Mesenteric fat pad (tissue), 1 donor: ENCODE data around the gene PPP2R3B. TPM values are rescaled to one million over a fixed set of nuclear protein-coding genes. Genes with fewer than 3 reads are reported as not detected.
"Not testable (repeated sequence)": the region's sequence is repeated elsewhere in the genome, so short reads cannot be mapped to it uniquely, and the experiment has no call there.

Experiments used
- DNase-seq: peaks from one replicate; pipeline ENCODE4 v3.0.0-alpha.2; 2020; ENCODE audit warnings: low spot score
- long read RNA-seq: library from polyadenylated mRNA; unstranded; transcript quantifications from one replicate; pipeline ENCODE4 v2.0.0, GENCODE V29; 2020
- total RNA-seq: library from RNA; stranded (reverse); fragmentation: NEBNext Ultra II Directional; extraction: Animal tissue kit (Norgen Biotek cat#: 25700); gene quantifications from one replicate; pipeline ENCODE4 v1.2.1, GENCODE V29; 2021
- donor health status: DM: yes; HTN: yes; CAD: no.

Gene PPP2R3B, protein sequence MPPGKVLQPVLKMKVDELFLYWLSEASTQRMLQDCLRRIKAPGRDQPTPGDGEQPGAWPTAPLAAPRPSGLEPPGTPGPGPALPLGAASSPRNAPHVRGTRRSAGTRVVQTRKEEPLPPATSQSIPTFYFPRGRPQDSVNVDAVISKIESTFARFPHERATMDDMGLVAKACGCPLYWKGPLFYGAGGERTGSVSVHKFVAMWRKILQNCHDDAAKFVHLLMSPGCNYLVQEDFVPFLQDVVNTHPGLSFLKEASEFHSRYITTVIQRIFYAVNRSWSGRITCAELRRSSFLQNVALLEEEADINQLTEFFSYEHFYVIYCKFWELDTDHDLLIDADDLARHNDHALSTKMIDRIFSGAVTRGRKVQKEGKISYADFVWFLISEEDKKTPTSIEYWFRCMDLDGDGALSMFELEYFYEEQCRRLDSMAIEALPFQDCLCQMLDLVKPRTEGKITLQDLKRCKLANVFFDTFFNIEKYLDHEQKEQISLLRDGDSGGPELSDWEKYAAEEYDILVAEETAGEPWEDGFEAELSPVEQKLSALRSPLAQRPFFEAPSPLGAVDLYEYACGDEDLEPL
- total RNA-seq, result 7.3 TPM
- long read RNA-seq, partial matches to known transcripts, result 1 of 3 reads
- long read RNA-seq, other reads (novel, unspliced or antisense), result 1 of 3 reads

DNA sequence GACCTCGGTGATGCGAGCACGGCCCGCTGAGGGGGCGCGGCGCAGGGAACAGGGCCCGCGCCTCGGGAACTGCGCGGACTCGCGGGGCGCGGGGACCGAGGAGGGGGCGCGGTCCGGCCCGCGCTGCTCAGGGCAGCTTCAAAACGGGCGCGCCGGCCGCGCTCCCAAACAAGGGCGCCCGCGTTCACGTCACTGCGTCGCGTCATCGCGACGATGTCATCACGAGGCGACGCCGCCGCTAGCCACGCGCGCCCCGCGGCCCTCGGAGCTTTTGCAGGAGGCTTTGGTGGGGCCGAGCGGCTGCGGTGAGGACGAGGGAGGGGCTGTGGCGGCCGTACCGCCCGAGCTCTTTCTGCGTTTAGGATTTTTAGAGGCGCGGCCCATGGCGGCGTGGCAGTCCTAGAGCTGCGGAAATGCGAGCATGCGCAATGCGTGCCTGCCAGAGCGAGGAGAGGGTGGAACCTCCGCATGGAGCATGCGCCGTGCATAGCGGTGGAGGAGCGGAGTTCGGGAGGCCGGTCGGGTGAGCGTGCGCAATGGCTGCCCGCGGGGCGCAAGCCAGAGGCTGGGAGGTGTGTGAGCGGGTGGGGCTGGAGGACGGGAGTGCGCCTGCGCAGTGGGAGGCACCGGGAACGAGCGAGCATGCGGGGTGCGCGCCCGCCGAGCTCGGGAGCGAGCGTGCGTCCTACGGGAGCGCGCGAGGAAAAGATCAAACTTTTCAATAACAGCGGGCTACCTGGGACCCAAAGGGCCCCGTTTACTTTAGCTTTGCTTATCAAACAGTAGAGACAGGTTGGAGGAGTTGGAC is at the start of gene PPP2R3B:
Gene PPP2R3B, minus strand, starts transcription at position 140 of the 808 bp plus-strand sequence. CDS start 216 bp downstream, outside the sequence.
- peak; percentile 100 for DNase-seq

DNA sequence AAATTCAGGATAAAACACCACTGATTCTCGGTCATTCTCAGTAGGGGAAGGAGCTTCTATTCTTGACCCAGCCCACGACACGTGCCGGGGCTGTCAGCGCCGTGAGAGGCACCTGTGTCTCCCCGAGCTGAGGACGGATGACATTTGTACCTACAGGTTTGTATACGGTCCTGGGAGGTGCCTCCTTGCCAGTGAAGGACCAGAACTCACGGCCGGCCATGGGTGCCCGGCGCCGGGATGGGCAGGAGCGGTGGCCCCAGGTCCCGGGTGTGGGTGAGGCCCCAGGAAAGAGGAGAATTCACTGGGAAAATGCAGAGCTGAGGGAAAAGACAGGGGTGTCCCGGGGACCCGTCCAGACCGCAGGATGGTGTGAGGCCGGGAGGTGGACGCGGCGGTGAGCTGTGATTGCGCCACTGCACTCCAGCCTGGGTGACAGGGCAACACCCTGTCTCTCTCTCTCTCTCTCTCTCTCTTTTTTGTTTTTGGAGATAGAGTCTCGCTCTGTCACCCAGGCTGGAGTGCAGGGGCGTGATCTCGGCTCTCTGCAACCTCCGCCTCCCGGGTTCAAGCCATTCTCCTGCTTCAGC is 48.9 kb upstream of the PPP2R3B start:
- DNase-seq, result no peak

DNA sequence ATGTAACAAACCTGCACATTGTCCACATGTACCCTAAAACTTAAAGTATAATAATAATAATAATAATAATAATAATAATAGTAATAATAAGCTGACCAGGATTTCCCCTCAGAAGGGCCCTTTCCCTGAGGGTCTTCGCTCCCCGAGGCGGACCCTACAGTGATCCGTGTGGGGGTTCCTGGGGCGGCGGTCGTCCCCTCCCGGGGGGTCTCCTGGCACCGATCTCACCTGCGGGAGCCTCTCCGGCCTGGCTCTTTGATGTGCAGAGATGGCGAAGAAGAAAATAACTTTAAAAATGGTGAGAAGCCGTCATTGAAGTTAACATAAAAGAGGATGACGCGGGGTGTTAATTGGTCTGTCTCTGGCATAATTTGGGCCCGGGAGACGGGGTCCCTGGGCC is 48.2 kb upstream of the PPP2R3B start:
- no peak for DNase-seq

GRCh38 chrX:433771-434170 is 47.1 kb upstream of the PPP2R3B start:
- no peak for DNase-seq

- not testable (repeated sequence) for DNase-seq
These were observed 46.0 kb upstream of the PPP2R3B start for GRCh38 chrX:432666-433065.

DNA sequence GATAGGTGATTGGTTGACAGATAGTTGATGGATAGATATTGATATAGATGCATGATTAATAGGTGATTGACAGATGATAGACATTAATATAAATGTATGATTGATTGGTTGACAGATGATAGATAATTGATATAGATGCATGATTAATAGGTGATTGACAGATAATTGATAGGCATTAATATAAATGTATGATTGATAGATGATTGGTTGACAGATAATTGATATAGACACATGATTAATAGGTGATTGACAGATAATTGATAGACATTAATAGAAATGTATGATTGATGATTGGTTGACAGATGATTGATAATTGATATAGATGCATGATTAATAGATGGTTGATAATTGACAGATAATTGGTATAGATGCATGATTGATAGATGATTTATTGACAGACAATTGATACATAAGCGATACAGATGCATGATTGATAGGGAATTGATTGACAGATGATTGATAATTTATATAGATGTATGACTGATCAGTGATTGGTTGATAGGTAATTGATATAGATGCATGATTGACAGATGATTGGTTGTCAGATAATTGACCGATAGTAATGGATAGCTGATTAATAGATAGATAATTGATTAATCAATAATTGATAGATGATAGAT is 44.9 kb upstream of the PPP2R3B start:
- DNase-seq, result no peak

- DNase-seq, result no peak
These were observed 44.3 kb upstream of the PPP2R3B start for GRCh38 chrX:431056-431455.

- no peak for DNase-seq
These were observed 42.6 kb upstream of the PPP2R3B start for GRCh38 chrX:429266-429825.

DNA sequence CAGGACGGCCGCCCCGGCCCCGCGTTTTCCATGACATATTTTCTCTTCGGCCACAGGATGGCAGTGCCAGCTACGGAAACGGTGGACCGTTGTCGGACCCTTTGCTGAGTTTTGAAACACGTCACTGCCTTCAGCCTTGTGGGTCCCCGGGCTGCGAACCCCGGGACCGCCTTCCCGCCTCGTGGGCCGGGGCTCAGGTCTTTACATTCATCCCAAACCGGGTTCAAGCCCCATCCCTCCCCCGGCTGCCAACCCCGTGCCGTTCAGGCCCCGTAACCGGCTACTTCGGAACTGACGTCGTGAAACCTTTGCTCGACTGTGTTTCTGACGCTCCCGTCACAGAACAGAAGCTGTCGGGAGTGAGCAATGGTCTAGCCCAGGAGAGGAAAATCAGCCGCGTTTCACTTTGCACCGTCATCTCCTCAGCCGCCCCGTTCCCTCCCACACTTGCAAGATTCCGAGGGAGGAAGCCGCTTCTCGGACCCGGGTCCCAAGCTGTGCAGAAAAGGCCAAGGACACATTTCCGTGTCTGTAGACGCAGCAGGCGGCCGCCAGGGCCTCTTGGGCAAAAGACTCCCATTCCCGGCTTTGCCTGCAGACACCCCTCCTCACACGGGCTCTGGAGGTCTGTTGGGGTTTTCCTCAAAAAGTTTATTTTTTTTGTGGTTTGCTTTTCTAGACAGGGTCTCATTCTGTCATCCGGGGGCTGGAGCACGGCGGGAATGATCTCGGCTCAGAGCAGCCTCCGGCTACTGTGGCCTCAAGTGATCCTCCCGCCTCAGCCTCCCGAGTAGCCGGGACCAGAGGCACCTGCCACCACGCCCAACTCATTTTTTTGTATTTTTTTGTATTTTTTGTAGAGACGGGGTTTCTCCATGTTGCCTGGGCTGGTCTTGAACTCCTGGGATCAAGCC is 41.4 kb upstream of the PPP2R3B start:
- no peak for DNase-seq

GRCh38 chrX:426881-427280 is 40.2 kb upstream of the PPP2R3B start:
- no peak for DNase-seq

GRCh38 chrX:425056-425455 is 38.3 kb upstream of the PPP2R3B start:
- no peak for DNase-seq

DNA sequence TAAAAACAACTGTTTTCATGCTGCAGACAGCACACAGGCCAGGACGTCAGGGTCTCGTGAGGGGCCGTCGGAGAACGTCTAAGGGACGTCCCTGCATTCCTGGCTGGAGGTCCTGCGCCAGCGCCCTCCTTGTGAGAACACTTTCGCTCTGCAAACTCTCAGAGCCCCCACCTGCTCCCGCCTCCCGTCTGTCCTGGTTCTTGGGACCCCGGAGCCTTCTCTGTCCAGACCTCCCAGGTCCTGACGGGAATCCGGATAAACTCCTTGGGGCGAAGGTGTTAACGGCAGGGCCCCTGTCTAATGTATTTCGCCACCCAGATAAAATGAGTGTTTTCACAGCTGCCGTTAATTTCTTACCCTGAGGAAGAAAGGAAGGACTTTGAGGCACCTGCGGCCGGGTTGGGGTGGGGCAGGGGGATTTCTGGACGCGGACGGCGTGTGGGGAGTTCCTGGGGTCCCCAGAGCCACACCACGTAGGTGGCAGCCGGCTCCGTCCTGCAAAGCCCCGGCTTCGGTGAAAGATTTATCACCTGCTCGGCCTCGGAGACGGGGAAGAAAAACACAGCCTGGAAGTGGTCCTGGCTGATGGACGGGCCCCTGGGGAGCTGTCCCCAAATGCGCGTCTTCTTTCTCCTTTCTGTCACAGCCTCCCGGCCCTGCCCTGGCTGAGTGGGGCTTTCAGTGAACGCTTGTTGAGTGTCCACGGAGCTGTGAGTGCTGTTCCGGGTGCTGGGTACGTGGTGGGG is 35.1 kb upstream of the PPP2R3B start:
- no peak for DNase-seq

DNA sequence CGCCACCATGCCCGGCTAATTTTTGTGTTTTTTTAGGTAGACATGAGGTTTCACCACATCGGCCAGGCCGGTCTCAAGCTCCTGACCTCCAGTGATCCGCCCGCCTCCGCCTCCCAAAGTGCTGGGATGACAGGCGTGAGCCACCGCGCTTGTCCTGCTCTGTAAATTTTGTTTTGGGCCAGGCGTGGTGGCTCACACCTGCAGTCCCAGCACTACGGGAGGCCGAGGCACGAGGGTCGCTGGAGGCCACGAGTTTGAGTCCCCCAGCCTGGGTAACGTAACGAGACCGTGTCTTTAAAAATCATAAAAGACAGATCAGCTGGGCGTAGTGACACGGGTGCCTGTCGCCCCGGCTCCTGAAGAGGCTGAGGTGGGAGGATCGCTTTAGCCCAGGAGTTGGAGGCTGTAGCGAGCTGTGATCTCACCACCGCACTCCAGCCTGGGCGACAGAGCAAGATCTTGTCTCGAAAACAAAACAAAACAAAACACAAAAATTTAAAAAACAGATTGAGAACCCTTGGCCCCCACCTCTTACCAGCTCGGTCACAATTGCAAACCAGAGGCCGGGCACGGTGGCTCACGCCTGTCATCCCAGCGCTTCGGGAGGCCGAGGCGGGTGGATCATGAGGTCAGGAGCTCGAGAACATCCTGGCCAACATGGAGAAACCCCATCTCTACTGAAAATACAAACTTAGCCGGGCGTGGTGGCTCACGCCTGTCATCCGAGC is 34.0 kb upstream of the PPP2R3B start:
- no peak for DNase-seq

GRCh38 chrX:418927-419729 is 32.4 kb upstream of the PPP2R3B start:
- no peak for DNase-seq

- DNase-seq, result not testable (repeated sequence)
These were observed 28.8 kb upstream of the PPP2R3B start for GRCh38 chrX:415498-415897.

DNA sequence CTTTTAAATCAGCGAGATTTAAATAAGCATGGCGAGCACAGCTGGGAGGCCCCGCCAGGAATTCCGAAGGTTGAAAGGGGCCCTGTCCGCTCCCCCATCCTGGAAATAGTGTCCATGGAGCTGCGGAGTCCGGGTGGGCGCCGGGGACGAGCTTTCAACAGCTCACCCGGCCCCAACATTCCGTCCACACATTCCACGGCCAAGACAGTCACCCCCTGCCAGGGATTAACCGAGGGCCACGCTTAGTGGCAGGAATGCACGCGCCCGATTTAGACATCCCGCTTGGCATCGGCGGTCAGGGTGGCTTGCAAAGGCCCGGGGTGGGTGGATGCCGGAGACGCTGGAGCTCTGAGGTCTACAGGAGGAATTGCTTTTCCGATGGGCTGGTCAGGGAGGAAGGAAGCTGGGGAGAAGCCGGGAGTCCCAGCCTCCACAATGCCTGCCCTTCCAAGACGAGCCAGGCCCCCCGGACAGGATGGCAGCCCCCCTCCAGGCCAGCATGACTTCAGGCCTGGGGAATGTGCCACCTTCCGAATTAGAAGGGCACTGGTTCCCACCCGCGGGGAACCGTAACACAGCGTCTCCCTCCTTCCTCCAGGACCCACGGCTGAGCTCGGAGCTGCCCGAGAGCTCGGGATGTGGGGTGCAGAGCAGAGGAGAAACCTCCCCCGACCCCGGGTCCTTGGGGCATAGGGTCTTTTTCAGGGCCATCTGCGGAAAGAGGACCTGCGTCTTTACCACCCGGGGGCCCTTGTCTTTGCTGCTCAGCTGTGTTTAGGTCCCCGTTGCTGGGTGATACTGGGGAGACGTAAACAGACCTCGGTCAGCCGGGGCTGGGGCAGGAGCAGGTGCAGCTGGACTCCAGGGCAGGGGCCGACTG is 26.9 kb upstream of the PPP2R3B start:
- DNase-seq, result no peak
